Left lung (tissue), 10 donors: ENCODE measurements around the gene TRIP12. TPM values are rescaled to one million over a fixed set of nuclear protein-coding genes. Genes with fewer than 3 reads are reported as not detected.

ENCODE experiments used
- ATAC-seq: fragments of 200-7000 bp; cut with Tn5 transposase; one replicate; pipeline ENCODE4 v1.9.1; 2020; ENCODE audit warnings: moderate library complexity
- DNase-seq, 4 donors: peaks; one replicate each; pipeline ENCODE4 v3.0.0-alpha.2; 2013 to 2020
- H3K27ac ChIP-seq, 2 donors: fragments of 200-600 bp; sonication (generic) in 1 of 2; one replicate each; pipeline versions ENCODE4 v1.5.0 to v1.8.0; 2020 to 2021
- H3K27me3 ChIP-seq, 2 donors: fragments of 200-600 bp; sonication (generic) in 1 of 2; one replicate each; pipeline versions ENCODE4 v1.5.0 to v1.8.0; 2020 to 2021
- H3K36me3 ChIP-seq, 2 donors: fragments of 200-600 bp; sonication (generic) in 1 of 2; one replicate each; pipeline versions ENCODE4 v1.5.0 to v1.8.0; 2020 to 2021
- H3K4me1 ChIP-seq, 2 donors: fragments of 200-600 bp; one replicate each; pipeline ENCODE4 v1.8.0; 2021
- H3K4me3 ChIP-seq, 2 donors: fragments of 200-600 bp; sonication (generic) in 1 of 2; one replicate each; pipeline versions ENCODE4 v1.5.0 to v1.8.0; 2020 to 2021; ENCODE audit warnings: mild to moderate bottlenecking in 1 of 2
- H3K9me3 ChIP-seq, 2 donors: fragments of 200-600 bp; sonication (generic) in 1 of 2; one replicate each; pipeline versions ENCODE4 v1.5.0 to v1.8.0; 2020 to 2021
- CTCF ChIP-seq, 2 donors: fragments of 200-600 bp; sonication (generic) in 1 of 2; IDR thresholded peaks; one replicate each; pipeline versions ENCODE4 v1.5.0 to v1.8.0; 2021; ENCODE audit warnings: antibody characterized with exemption in 2 of 2
- intact Hi-C, 2 donors: fragments of 100-400 bp; cut with DNase I; formaldehyde crosslinking; loops; one replicate each; pipeline versions ENCODE4 v1.11.2 to v1.14.2; 2022
- polyA plus RNA-seq, 6 donors: library from polyadenylated mRNA; unstranded; fragments of 120-200 nt; gene quantifications; one replicate each; pipeline ENCODE4 v1.2.1, GENCODE V29; 2013; ENCODE audit not compliant: insufficient read length in 6 of 6
- total RNA-seq, 2 donors: library from RNA; stranded (reverse); fragmentation: NEBNext Ultra II Directional; extraction: Animal tissue kit (Norgen Biotek cat#: 25700); gene quantifications; one replicate each; pipeline ENCODE4 v1.2.1, GENCODE V29; 2021
- donor health status: DM: no; HTN: yes; CAD: no.
- donor health status: DM: no; HTN: no; CAD: no.

Gene TRIP12
- total and polyA plus RNA-seq, 8 donors, result 166 to 234 (median 179) TPM

- H3K4me3 ChIP-seq, result peak overlapping the region; percentile 90 to 100
- DNase-seq, result peak; percentile 63 to 87 (median 72)
- intact Hi-C loops, result no loop called here
- peaks cover 0 to 13% of the 10 kb centered on the region in 2 donors for H3K36me3 ChIP-seq
- H3K27ac ChIP-seq, result peak overlapping the region; percentile 97 to 98
- no peaks in the 10 kb centered on the region for H3K9me3 ChIP-seq
- no peaks in the 10 kb centered on the region for H3K27me3 ChIP-seq
- H3K4me1 ChIP-seq, result peaks cover 4 to 41% of the 10 kb centered on the region in 2 donors
- TF ChIP-seq CTCF (IDR thresholded peaks at IDR 0.05), result no peak
- peak; percentile 40 for ATAC-seq
Measured at GRCh38 chr2:229921101-229921891, 513 bp downstream of the TRIP12 start.

- Histone ChIP-seq H3K4me3 (peak overlapping the region; percentile 90 to 100), H3K4me1 (peaks cover 4 to 49% of the 10 kb centered on the region in 2 donors), H3K27ac (peak overlapping the region; percentile 97 to 98), H3K36me3 (peaks cover 0 to 13% of the 10 kb centered on the region in 2 donors), H3K27me3 (no peaks in the 10 kb centered on the region), H3K9me3 (no peaks in the 10 kb centered on the region)
- no peak for TF ChIP-seq CTCF (IDR thresholded peaks at IDR 0.05)
- ATAC-seq (no peak), DNase-seq (peak in 1 of 4 donors; percentile 9)
- intact Hi-C loops, result no loop called here
Measured at GRCh38 chr2:229920011-229920641, 1.7 kb downstream of the TRIP12 start.

- DNase-seq, result no peak
- peaks cover 0 to 63% of the 10 kb centered on the region in 2 donors for H3K4me1 ChIP-seq
Measured at GRCh38 chr2:229917793-229918192, 4.0 kb downstream of the TRIP12 start.

GRCh38 chr2:229914171-229914570 is 7.6 kb downstream of the TRIP12 start:
- H3K27me3 ChIP-seq, result no peaks in the 10 kb centered on the region
- ATAC-seq, result no peak
- H3K4me3 ChIP-seq, result no peak overlapping the region
- peaks cover 0 to 13% of the 10 kb centered on the region in 2 donors for H3K36me3 ChIP-seq
- TF ChIP-seq CTCF (IDR thresholded peaks at IDR 0.05), result no peak
- intact Hi-C loops, result loop anchor here in 1 of 2 donors (10.0 kb wide), 1 partner anchor 109 kb away; no protein-coding TSS in a partner anchor
- DNase-seq, result no peak
- H3K4me1 ChIP-seq, result peaks cover 7 to 80% of the 10 kb centered on the region in 2 donors
- H3K9me3 ChIP-seq, result no peaks in the 10 kb centered on the region
- peak overlapping the region in 1 of 2 donors; percentile 46 for H3K27ac ChIP-seq

More at GRCh38 chr2:229917793-229918192, 4.0 kb downstream of the TRIP12 start:
- H3K27ac ChIP-seq, result no peak overlapping the region
- no peaks in the 10 kb centered on the region for H3K9me3 ChIP-seq
- no peak for TF ChIP-seq CTCF (IDR thresholded peaks at IDR 0.05)
- no peaks in the 10 kb centered on the region for H3K27me3 ChIP-seq
- peaks cover 0 to 13% of the 10 kb centered on the region in 2 donors for H3K36me3 ChIP-seq
- no peak overlapping the region for H3K4me3 ChIP-seq
- ATAC-seq, result no peak
- intact Hi-C loops, result loop anchor here in 1 of 2 donors (10.0 kb wide), 1 partner anchor 113 kb away; no protein-coding TSS in a partner anchor
